Activated CD8-positive, alpha-beta T cell treated with anti-CD3 and anti-CD28 coated beads for 36 hours (primary cell): Measurements from ENCODE around the gene FAM9C. TPM values are rescaled to one million over a fixed set of nuclear protein-coding genes. Genes with fewer than 3 reads are reported as not detected.
A peak's percentile ranks its signal among the peaks of the same experiment; 100 is the strongest.

Experiments
- ATAC-seq: fragments of 200-7000 bp; cut with Tn5 transposase; one replicate; pipeline ENCODE4 v1.10.0; 2021; ENCODE audit warnings: mild to moderate bottlenecking, moderate library complexity
- CTCF ChIA-PET: fragments of 350-600 bp; sonication (Branson Sonifier 250); formaldehyde crosslinking; loops from one replicate; lab custom pipeline; 2021; ENCODE audit warnings: antibody characterized with exemption; lab: Charles Lee
- POLR2A ChIA-PET: fragments of 350-600 bp; sonication (Branson Sonifier 250); formaldehyde crosslinking; loops from one replicate; lab custom pipeline; 2021; ENCODE audit warnings: antibody characterized with exemption; lab: Charles Lee
- DNase-seq: peaks from one replicate; pipeline ENCODE4 v3.0.0-alpha.2; 2020
- H3K27ac Mint-ChIP-seq: one replicate; pipeline ENCODE4 v1.8.0; 2021; ENCODE audit warnings: mild to moderate bottlenecking, mixed read lengths
- H3K27me3 Mint-ChIP-seq: one replicate; pipeline ENCODE4 v1.8.0; 2021; ENCODE audit warnings: mixed read lengths
- H3K36me3 Mint-ChIP-seq: one replicate; pipeline ENCODE4 v1.8.0; 2021; ENCODE audit warnings: low read depth, mixed read lengths
- H3K4me1 Mint-ChIP-seq: one replicate; pipeline ENCODE4 v1.8.0; 2021; ENCODE audit warnings: low read depth, mixed read lengths
- H3K4me3 Mint-ChIP-seq: one replicate; pipeline ENCODE4 v1.8.0; 2021; ENCODE audit warnings: mild to moderate bottlenecking, moderate library complexity, mixed read lengths
- H3K9me3 Mint-ChIP-seq: one replicate; pipeline ENCODE4 v1.8.0; 2021; ENCODE audit warnings: mixed read lengths
- intact Hi-C: fragments of 100-400 bp; cut with micrococcal nuclease; formaldehyde crosslinking; loops from one replicate; pipeline ENCODE4 v1.10.0; 2022
- total RNA-seq, 2 experiments: library from RNA; stranded (reverse); gene quantifications; one replicate each; pipeline ENCODE4 v1.2.3, GENCODE V29; 2021
- TF ChIP-seq, protein P1 (sequence below): fragments of 200-600 bp; IDR thresholded peaks from one replicate; pipeline ENCODE4 v1.8.0; 2022; ENCODE audit warnings: antibody characterized with exemption, mild to moderate bottlenecking

Gene FAM9C
- total RNA-seq, 2 experiments from 2014 or later, result not detected

DNA sequence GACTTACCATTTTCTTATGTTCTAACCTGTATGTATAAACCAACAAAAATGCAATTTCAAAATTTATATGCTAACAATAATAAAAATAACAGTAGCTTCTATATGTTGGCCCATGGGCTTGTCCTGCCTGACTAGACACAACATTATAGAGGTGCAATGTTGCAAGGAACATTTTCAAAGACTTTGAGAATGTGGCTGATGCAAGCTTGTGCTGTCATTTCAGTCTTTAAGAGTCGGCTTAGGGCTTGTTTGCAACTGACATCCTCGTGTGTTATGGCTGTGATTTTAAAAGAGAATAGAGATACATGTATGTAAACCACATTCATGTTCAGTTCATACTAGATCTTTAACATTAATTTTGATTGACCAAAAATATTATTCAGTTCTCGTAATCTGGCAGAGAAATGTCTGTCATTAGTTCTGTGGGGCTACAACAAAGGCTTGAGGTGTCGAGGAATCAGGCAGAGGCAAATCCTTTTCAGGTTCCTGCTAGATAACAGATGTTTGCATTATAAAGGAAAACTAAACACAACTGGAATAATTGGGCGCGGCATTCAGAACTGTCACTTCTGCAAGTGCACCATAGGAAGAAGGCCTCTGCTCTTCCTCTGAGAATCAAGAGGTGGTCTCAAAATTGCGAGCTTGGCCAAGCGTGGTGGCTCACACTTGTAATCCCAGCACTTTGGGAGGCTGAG lies 56.4 kb downstream of the FAM9C start:
- no peak overlapping the region for H3K4me3 Mint-ChIP-seq
- ATAC-seq (no peak), DNase-seq (no peak)
- H3K36me3 Mint-ChIP-seq, result peaks cover 8% of the 10 kb centered on the region
- TF ChIP-seq, protein P1, sequence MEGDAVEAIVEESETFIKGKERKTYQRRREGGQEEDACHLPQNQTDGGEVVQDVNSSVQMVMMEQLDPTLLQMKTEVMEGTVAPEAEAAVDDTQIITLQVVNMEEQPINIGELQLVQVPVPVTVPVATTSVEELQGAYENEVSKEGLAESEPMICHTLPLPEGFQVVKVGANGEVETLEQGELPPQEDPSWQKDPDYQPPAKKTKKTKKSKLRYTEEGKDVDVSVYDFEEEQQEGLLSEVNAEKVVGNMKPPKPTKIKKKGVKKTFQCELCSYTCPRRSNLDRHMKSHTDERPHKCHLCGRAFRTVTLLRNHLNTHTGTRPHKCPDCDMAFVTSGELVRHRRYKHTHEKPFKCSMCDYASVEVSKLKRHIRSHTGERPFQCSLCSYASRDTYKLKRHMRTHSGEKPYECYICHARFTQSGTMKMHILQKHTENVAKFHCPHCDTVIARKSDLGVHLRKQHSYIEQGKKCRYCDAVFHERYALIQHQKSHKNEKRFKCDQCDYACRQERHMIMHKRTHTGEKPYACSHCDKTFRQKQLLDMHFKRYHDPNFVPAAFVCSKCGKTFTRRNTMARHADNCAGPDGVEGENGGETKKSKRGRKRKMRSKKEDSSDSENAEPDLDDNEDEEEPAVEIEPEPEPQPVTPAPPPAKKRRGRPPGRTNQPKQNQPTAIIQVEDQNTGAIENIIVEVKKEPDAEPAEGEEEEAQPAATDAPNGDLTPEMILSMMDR, result no peak
- POLR2A ChIA-PET, result no interaction called here
- peaks cover 3% of the 10 kb centered on the region for H3K9me3 Mint-ChIP-seq
- CTCF ChIA-PET, result no interaction called here
- no peaks in the 10 kb centered on the region for H3K27me3 Mint-ChIP-seq
- intact Hi-C loops, result loop anchor here (5.0 kb wide), 1 partner anchor 36 kb away; no protein-coding TSS in a partner anchor
- peak overlapping the region; percentile 74 for H3K27ac Mint-ChIP-seq
- peaks cover 63% of the 10 kb centered on the region for H3K4me1 Mint-ChIP-seq

DNA sequence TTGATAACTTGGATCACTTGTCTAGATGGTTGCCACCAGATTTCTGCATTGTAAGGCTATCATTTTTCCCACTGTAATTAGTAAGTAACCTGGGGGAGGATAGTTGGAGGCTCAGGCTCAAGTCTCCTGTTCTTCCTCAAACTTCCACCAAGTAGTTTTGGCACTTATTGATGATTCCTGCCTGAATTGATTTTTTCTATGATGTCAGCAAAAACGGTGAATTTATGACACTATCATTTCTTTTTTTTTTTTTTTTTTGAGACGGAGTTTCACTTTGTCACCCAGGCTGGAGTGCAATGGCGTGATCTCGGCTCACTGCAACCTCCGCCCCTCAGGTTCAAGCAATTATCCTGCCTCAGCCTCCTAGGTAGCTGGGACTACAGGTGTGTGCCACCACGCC lies 57.1 kb downstream of the FAM9C start:
- DNase-seq (no peak), ATAC-seq (no peak)
- Mint-ChIP-seq H3K27me3 (no peaks in the 10 kb centered on the region), H3K4me3 (no peak overlapping the region), H3K27ac (peak overlapping the region; percentile 97), H3K36me3 (peaks cover 8% of the 10 kb centered on the region), H3K9me3 (peaks cover 3% of the 10 kb centered on the region), H3K4me1 (peaks cover 68% of the 10 kb centered on the region)
- ChIA-PET POLR2A (interaction anchor here (0.8 kb wide), 1 partner anchor 17 kb away, joined by 3 read pairs; no protein-coding TSS in a partner anchor), CTCF (interaction anchor here (1.6 to 3.6 kb wide), 2 partner anchors 41 to 73 kb away, joined by 3 to 20 read pairs; no protein-coding TSS in a partner anchor)
- intact Hi-C loops, result loop anchor here (5.0 kb wide), 1 partner anchor 35 kb away; no protein-coding TSS in a partner anchor
- TF ChIP-seq, protein P1, result no peak

DNA sequence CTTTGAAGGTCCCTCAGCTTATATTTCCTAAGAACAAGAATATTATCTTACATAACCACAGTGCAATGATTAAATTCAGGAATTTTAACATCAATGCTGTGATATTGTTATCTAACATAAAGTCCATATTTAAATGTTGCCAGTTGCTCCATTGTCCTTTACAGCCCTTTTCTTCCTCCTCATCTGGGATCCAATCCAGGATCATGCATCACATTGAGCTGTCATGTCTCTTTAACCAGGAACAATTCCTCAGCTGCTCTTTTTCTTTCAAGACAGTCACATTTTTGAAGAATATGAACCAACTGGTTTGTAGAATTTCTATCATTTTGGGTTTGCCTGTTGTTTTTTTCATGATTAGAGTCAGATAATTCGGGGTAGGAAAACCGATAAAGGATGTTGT lies 57.5 kb downstream of the FAM9C start:
- ChIA-PET POLR2A (interaction anchor here (0.7 to 3.4 kb wide), 6 partner anchors 10 to 103 kb away, joined by 3 to 31 read pairs (median 4); partner anchors contain the start of gene TMSB4X), CTCF (interaction anchor here (0.9 to 3.6 kb wide), 3 partner anchors 41 to 74 kb away, joined by 3 to 20 read pairs (median 3); no protein-coding TSS in a partner anchor)
- H3K27ac Mint-ChIP-seq, result peak overlapping the region; percentile 97
- H3K36me3 Mint-ChIP-seq, result peaks cover 9% of the 10 kb centered on the region
- peak overlapping the region; percentile 42 for H3K4me3 Mint-ChIP-seq
- peaks cover 72% of the 10 kb centered on the region for H3K4me1 Mint-ChIP-seq
- H3K9me3 Mint-ChIP-seq, result peaks cover 3% of the 10 kb centered on the region
- TF ChIP-seq, protein P1, result no peak
- no peak for DNase-seq
- H3K27me3 Mint-ChIP-seq, result no peaks in the 10 kb centered on the region
- no peak for ATAC-seq
- intact Hi-C loops, result loop anchor here (5.0 kb wide), 1 partner anchor 35 kb away; no protein-coding TSS in a partner anchor

DNA sequence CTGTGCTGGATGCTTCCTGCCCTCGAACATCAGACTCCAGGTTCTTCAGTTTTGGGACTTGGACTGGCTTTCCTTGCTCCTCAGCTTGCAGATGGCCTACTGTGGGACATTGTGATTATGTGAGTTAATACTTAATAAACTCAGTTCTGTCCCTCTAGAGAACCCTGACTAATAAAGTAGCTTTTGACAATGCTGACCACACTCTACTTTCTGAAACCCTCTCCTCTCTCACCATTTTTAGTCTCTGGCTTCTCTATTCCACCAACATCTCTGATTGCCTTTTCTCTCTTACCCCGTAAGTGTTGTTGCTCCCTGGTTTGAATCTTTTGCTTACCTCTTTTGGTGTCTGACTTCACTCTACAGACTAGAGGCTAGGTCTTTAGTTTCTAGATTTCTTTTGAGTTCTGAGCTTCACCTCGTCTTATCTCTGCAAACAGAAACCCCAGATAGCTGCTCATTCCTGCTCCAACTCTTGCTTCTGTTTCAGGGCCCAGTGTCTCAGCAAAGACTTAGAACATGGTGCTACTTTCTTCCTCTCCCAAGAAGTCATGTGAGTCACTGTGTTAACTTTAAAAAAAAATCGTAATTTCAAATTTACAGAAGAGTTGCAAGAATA lies 58.1 kb downstream of the FAM9C start:
- TF ChIP-seq, protein P1, result no peak
- H3K27me3 Mint-ChIP-seq, result no peaks in the 10 kb centered on the region
- peaks cover 72% of the 10 kb centered on the region for H3K4me1 Mint-ChIP-seq
- POLR2A ChIA-PET, result interaction anchor here (0.7 to 3.4 kb wide), 6 partner anchors 11 to 104 kb away, joined by 3 to 31 read pairs (median 4); partner anchors contain the start of gene TMSB4X
- H3K36me3 Mint-ChIP-seq, result peaks cover 11% of the 10 kb centered on the region
- intact Hi-C loops, result loop anchor here (5.0 kb wide), 1 partner anchor 34 kb away; no protein-coding TSS in a partner anchor
- no peak for DNase-seq
- H3K27ac Mint-ChIP-seq, result peak overlapping the region; percentile 97
- ATAC-seq, result no peak
- peaks cover 3% of the 10 kb centered on the region for H3K9me3 Mint-ChIP-seq
- CTCF ChIA-PET, result interaction anchor here (0.9 to 3.6 kb wide), 6 partner anchors 36 to 106 kb away, joined by 3 to 20 read pairs (median 4); no protein-coding TSS in a partner anchor
- peak overlapping the region; percentile 42 for H3K4me3 Mint-ChIP-seq

Other genes with a start within 250 kb of the FAM9C start
- under 1 TPM; 0.07 to 0.13 TPM for gene TLR7, start 177.5 kb downstream of the FAM9C start, total RNA-seq
- not detected for gene TLR8, start 138.0 kb downstream of the FAM9C start, total RNA-seq
- gene TMSB4X, start 69.5 kb downstream of the FAM9C start, total RNA-seq, result 1,000 to 10,000 TPM; 5,169 to 5,393 TPM